ENCODE data around the gene TOR1AIP2.

DNA sequence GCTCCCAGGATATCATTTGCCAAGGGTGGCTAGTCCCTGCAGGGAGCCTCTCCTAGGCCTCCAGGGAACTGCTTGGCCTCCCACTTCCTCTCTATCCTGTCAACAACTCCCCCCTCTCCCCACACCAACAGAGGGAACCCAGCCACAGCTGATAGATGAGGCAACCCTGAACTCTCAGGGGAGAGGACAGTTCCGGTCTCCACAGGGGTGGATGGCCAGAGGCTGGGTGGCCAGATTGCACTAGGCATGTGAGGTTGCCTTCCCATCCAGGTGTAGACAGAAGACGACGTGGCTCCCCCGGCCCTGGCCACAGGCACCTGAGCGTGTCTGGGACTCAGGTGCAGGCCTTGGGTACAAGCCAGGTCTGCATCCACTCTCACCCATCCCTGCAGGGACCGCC is 53.3 kb downstream of the TOR1AIP2 start:
- no peak for TF ChIP-seq POLR2A (IDR thresholded peaks at IDR 0.05)
- TF ChIP-seq, protein P1, sequence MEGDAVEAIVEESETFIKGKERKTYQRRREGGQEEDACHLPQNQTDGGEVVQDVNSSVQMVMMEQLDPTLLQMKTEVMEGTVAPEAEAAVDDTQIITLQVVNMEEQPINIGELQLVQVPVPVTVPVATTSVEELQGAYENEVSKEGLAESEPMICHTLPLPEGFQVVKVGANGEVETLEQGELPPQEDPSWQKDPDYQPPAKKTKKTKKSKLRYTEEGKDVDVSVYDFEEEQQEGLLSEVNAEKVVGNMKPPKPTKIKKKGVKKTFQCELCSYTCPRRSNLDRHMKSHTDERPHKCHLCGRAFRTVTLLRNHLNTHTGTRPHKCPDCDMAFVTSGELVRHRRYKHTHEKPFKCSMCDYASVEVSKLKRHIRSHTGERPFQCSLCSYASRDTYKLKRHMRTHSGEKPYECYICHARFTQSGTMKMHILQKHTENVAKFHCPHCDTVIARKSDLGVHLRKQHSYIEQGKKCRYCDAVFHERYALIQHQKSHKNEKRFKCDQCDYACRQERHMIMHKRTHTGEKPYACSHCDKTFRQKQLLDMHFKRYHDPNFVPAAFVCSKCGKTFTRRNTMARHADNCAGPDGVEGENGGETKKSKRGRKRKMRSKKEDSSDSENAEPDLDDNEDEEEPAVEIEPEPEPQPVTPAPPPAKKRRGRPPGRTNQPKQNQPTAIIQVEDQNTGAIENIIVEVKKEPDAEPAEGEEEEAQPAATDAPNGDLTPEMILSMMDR (IDR thresholded peaks at IDR 0.05), result no peak
